IMR-90 (cell line): ENCODE measurements around the gene SMIM14. TPM values are rescaled to one million over a fixed set of nuclear protein-coding genes. Genes with fewer than 3 reads are reported as not detected.

Experiments used
- ATAC-seq: fragments of 200-7000 bp; cut with Tn5 transposase; 2 replicates; pipeline ENCODE4 v1.9.1; 2020; ENCODE audit warnings: low read depth, mild to moderate bottlenecking, moderate library complexity
- BruUV-seq: library from RNA; stranded (reverse); fragments of 400-500 nt; replicated peaks from 2 replicates; lab custom pipeline; 2021; lab: Mats Ljungman, UMichigan
- CTCF ChIA-PET: fragments of 300-600 bp; formaldehyde crosslinking; extraction: SDS; loops from one replicate; lab custom pipeline; 2021; ENCODE audit warnings: antibody characterized with exemption; lab: Yijun Ruan, JAX
- POLR2A ChIA-PET: fragments of 300-600 bp; sonication (Branson Sonifier 250); formaldehyde crosslinking; loops from one replicate; lab custom pipeline; 2022; ENCODE audit warnings: antibody characterized with exemption; ENCODE audit not compliant: unreplicated experiment; lab: Charles Lee
- DNase-seq: peaks from one replicate; pipeline ENCODE4 v3.0.0; 2013
- H2AFZ ChIP-seq: replicated peaks from 2 replicates; pipeline ENCODE3; 2013; ENCODE audit warnings: low read length, mild to moderate bottlenecking; ENCODE audit not compliant: poor library complexity
- H2AK5ac ChIP-seq: 2 replicates; pipeline ENCODE4 v1.6.1; 2013; ENCODE audit warnings: low read depth, low read length, inconsistent platforms
- H2AK9ac ChIP-seq: replicated peaks from 2 replicates; pipeline ENCODE3; 2013; ENCODE audit warnings: mild to moderate bottlenecking, low read depth, low read length, moderate library complexity; ENCODE audit not compliant: poor library complexity
- H2BK120ac ChIP-seq: 2 replicates; pipeline ENCODE4 v1.6.1; 2013; ENCODE audit warnings: low read depth, low read length, inconsistent platforms
- H2BK15ac ChIP-seq: 3 replicates; pipeline ENCODE4 v1.6.1; 2013; ENCODE audit warnings: low read depth, low read length, inconsistent platforms
- H2BK20ac ChIP-seq: 2 replicates; pipeline ENCODE4 v1.6.1; 2013; ENCODE audit warnings: low read depth, mild to moderate bottlenecking, inconsistent platforms, low read length, moderate library complexity
- H2BK5ac ChIP-seq: 2 replicates; pipeline ENCODE4 v1.6.1; 2013; ENCODE audit warnings: mild to moderate bottlenecking, low read depth, low read length, inconsistent platforms; ENCODE audit not compliant: poor library complexity, severe bottlenecking
- H3K14ac ChIP-seq: replicated peaks from 2 replicates; pipeline ENCODE4 v1.6.1; 2013; ENCODE audit warnings: low read depth, low read length, inconsistent platforms
- H3K18ac ChIP-seq: 2 replicates; pipeline ENCODE4 v1.6.1; 2013; ENCODE audit warnings: low read depth, low read length, control low read depth
- H3K23ac ChIP-seq: 2 replicates; pipeline ENCODE4 v1.6.1; 2013; ENCODE audit warnings: low read depth, low read length, inconsistent platforms
- H3K27ac ChIP-seq: 2 replicates; pipeline ENCODE4 v1.5.1; 2013; ENCODE audit warnings: mild to moderate bottlenecking, control low read depth, low read length; ENCODE audit not compliant: insufficient read depth
- H3K27me3 ChIP-seq: 2 replicates; pipeline ENCODE4 v1.6.1; 2013; ENCODE audit warnings: low read length; ENCODE audit not compliant: control insufficient read depth, insufficient read depth
- H3K36me3 ChIP-seq: 2 replicates; pipeline ENCODE4 v1.6.1; 2013; ENCODE audit warnings: low read length, mixed read lengths; ENCODE audit not compliant: control insufficient read depth, insufficient read depth
- H3K4ac ChIP-seq: 2 replicates; pipeline ENCODE4 v1.6.1; 2013; ENCODE audit warnings: low read depth, low read length, inconsistent platforms
- H3K4me1 ChIP-seq: 2 replicates; pipeline ENCODE4 v1.6.1; 2013; ENCODE audit warnings: low read length, mixed read lengths; ENCODE audit not compliant: control insufficient read depth, insufficient read depth
- H3K4me2 ChIP-seq: 2 replicates; pipeline ENCODE4 v1.6.1; 2013; ENCODE audit warnings: low read depth, mild to moderate bottlenecking, control low read depth, low read length, moderate library complexity
- H3K4me3 ChIP-seq: 2 replicates; pipeline ENCODE4 v1.5.1; 2013; ENCODE audit warnings: low read depth, mild to moderate bottlenecking, control low read depth, low read length, moderate library complexity; ENCODE audit not compliant: insufficient read depth
- H3K56ac ChIP-seq: 2 replicates; pipeline ENCODE4 v1.6.1; 2013; ENCODE audit warnings: low read length, inconsistent platforms; ENCODE audit not compliant: insufficient read depth; ENCODE audit errors: extremely low read depth
- H3K79me1 ChIP-seq, 2 experiments: 2 replicates each; pipeline ENCODE4 v1.6.1; 2013; ENCODE audit warnings: low read length in 2 of 2, inconsistent platforms in 1 of 2, low read depth in 1 of 2
- H3K9ac ChIP-seq: 2 replicates; pipeline ENCODE4 v1.6.1; 2013; ENCODE audit warnings: low read depth, low read length, control low read depth
- H3K9me1 ChIP-seq: 2 replicates; pipeline ENCODE4 v1.6.1; 2013; ENCODE audit warnings: low read length, inconsistent platforms; ENCODE audit not compliant: insufficient read depth
- H3K9me3 ChIP-seq: 2 replicates; pipeline ENCODE4 v1.6.1; 2013; ENCODE audit warnings: low read length; ENCODE audit not compliant: control insufficient read depth, insufficient read depth
- H4K20me1 ChIP-seq: 2 replicates; pipeline ENCODE4 v1.6.1; 2013; ENCODE audit warnings: low read length, inconsistent platforms; ENCODE audit not compliant: insufficient read depth
- H4K5ac ChIP-seq: 2 replicates; pipeline ENCODE4 v1.6.1; 2013; ENCODE audit warnings: mild to moderate bottlenecking, low read depth, low read length, control low read depth
- H4K8ac ChIP-seq, 2 experiments: 2 replicates each; pipeline ENCODE4 v1.6.1; 2013; ENCODE audit warnings: low read depth in 2 of 2, low read length in 2 of 2, control low read depth in 1 of 2, inconsistent platforms in 1 of 2
- H4K91ac ChIP-seq: 2 replicates; pipeline ENCODE4 v1.6.1; 2013; ENCODE audit warnings: low read depth, low read length, inconsistent platforms; ENCODE audit not compliant: insufficient read depth
- FOS ChIP-seq: fragments of 150-350 bp; IDR thresholded peaks from 2 replicates; pipeline ENCODE4 v1.6.1; 2016; ENCODE audit warnings: low read depth, low read length
- NFE2L2 ChIP-seq: fragments of 150-350 bp; IDR thresholded peaks from 2 replicates; pipeline ENCODE4 v1.6.1; 2016; ENCODE audit warnings: low read depth, mild to moderate bottlenecking, low read length
- RCOR1 ChIP-seq: IDR thresholded peaks from 2 replicates; pipeline ENCODE4 v1.6.1; 2012; ENCODE audit warnings: mild to moderate bottlenecking, low read length, improper control_type of control experiment; ENCODE audit not compliant: insufficient replicate concordance
- WGBS, 2 experiments: methylation state at CpG; one replicate each; pipeline versions ENCODE4 v1.1.5 to v1.1.7; 2013; ENCODE audit warnings: missing lambda C conversion rate in 2 of 2; ENCODE audit not compliant: insufficient read length in 1 of 2; ENCODE audit errors: extremely low coverage in 2 of 2; 5-methylcytosine and 5-hydroxymethylcytosine counted together
- dilution Hi-C: fragments of 300-500 bp; cut with HindIII; formaldehyde crosslinking; loops from one replicate; pipeline ENCODE4 v1.14.3; 2018; ENCODE audit warnings: low sequenced_read_pairs; ENCODE audit not compliant: unreplicated experiment
- in situ Hi-C: fragments of 300-500 bp; cut with MboI; formaldehyde crosslinking; loops from 3 replicates; pipeline ENCODE4 v1.14.3; 2019; ENCODE audit warnings: low sequenced_read_pairs, inconsistent platforms, mixed read lengths
- intact Hi-C: fragments of 100-400 bp; cut with micrococcal nuclease; formaldehyde crosslinking; loops from 2 replicates; pipeline ENCODE4 v1.10.0; 2022
- polyA plus RNA-seq, 3 experiments: library from polyadenylated mRNA; depleted of rRNA; stranded (reverse); fragments of >200 nt; gene quantifications; 2 replicates each; pipeline ENCODE4 v1.2.3, GENCODE V29; 2012; ENCODE audit warnings: low replicate concordance in 1 of 3
- total RNA-seq: library from RNA; depleted of rRNA; stranded (reverse); fragments of >200 nt; gene quantifications from 2 replicates; pipeline ENCODE4 v1.2.3, GENCODE V29; 2012

Gene SMIM14
- total and polyA plus RNA-seq, 2 of the 4 experiments (the other 2 are of a cell fraction) = 15.6 to 20.9 TPM

DNA sequence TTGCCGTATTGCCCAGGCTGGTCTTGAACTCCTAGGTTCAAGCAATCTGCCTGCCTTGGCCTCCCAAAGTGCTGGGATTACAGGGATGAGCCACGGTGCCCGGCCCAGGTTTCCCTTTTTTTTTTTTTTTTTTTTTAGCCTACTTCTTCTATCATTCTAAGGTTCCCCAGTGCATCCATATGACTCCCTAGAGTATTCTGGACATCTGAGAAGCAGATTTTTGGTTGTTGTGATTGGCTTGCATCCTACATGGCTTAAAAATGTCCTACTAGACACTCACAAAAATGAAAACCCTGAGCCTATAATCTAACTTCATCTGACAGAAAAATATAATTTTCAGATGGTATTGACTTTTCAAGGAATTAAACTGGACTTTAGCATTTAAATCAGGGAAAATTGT is 41.7 kb downstream of the SMIM14 start:
- H3K23ac ChIP-seq = no peak overlapping the region
- 0 out of 2 replicates have a peak, but pooled peaks cover 2% of the 10 kb centered on the region for H3K9me1 ChIP-seq
- H3K9ac ChIP-seq = no peak overlapping the region
- WGBS, 2 experiments = no CpG with 5 or more reads among the region's 3 CpGs
- DNase-seq (no peak), ATAC-seq (no peak)
- H3K56ac ChIP-seq = no peak overlapping the region
- no peaks in the 10 kb centered on the region for H3K9me3 ChIP-seq
- no peak overlapping the region for H2BK120ac ChIP-seq
- H4K20me1 ChIP-seq = no peaks in the 10 kb centered on the region
- intact Hi-C loops (no loop called here), dilution Hi-C loops (no loop called here), in situ Hi-C loops (no loop called here)
- no peak overlapping the region for H4K91ac ChIP-seq
- no peak overlapping the region for H2BK20ac ChIP-seq
- no peak overlapping the region for H4K5ac ChIP-seq
- H3K18ac ChIP-seq = no peak overlapping the region
- H3K4ac ChIP-seq = no peak overlapping the region
- BruUV-seq = no TSS peak
- H3K79me1 ChIP-seq = no peaks in the 10 kb centered on the region
- H3K4me1 ChIP-seq = no peaks in the 10 kb centered on the region
- no peak overlapping the region for H3K14ac ChIP-seq
- TF ChIP-seq RCOR1 (no peak), NFE2L2 (no peak), FOS (no peak)
- no peak overlapping the region for H2BK5ac ChIP-seq
- peaks cover 4% of the 10 kb centered on the region; the same call in 1 of the 2 replicates for H3K36me3 ChIP-seq
- ChIA-PET CTCF (interaction anchor here (0.7 kb wide), 1 partner anchor 132 kb away, joined by 3 read pairs; no protein-coding TSS in a partner anchor), POLR2A (interaction anchor here (0.6 kb wide), 1 partner anchor 39 kb away, joined by 3 read pairs; no protein-coding TSS in a partner anchor)
- no peak overlapping the region for H2AK9ac ChIP-seq
- H3K4me2 ChIP-seq = no peak overlapping the region
- H3K4me3 ChIP-seq = no peak overlapping the region
- H3K27ac ChIP-seq = no peak overlapping the region
- no peak overlapping the region for H2AK5ac ChIP-seq
- no peak overlapping the region for H2AFZ ChIP-seq
- H3K27me3 ChIP-seq = no peaks in the 10 kb centered on the region
- H4K8ac ChIP-seq = no peak overlapping the region
- H2BK15ac ChIP-seq = no peak overlapping the region
